Measurements from ENCODE around the gene MAP3K6.
A peak's percentile ranks its signal among the peaks of the same experiment; 100 is the strongest.

MAP3K6 gene

DNA sequence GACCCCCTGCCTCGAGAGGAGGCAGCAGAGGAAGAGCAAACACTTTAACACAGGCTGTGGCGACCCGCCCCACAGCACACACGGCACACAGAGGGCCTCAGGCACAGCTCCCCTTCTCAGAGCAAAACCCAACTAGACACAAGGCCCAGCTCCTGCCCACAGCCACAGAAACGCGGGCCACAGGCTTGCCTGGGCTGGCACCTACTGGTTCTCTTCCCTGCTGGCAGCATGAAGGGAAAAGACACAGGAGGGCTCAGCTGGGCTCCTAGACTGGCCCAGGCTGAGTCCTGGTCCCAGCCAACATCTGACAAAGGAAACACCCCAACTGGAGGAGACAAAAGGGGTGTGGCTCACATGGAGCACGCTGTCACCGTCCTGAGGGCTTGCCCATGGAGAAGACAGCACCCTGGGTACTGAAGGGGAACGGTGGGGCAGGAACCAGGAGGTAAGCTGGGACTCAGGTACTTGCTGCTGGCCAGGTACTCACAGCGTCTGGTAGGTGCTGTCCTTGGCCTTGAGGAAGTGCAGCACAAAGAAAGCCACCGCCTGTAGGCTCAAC is 12.9 kb upstream of the MAP3K6 start:
- no peak overlapping the region for H3K4me3 ChIP-seq (ENCODE audit: low read depth, low read length)
- TF ChIP-seq, protein P1, sequence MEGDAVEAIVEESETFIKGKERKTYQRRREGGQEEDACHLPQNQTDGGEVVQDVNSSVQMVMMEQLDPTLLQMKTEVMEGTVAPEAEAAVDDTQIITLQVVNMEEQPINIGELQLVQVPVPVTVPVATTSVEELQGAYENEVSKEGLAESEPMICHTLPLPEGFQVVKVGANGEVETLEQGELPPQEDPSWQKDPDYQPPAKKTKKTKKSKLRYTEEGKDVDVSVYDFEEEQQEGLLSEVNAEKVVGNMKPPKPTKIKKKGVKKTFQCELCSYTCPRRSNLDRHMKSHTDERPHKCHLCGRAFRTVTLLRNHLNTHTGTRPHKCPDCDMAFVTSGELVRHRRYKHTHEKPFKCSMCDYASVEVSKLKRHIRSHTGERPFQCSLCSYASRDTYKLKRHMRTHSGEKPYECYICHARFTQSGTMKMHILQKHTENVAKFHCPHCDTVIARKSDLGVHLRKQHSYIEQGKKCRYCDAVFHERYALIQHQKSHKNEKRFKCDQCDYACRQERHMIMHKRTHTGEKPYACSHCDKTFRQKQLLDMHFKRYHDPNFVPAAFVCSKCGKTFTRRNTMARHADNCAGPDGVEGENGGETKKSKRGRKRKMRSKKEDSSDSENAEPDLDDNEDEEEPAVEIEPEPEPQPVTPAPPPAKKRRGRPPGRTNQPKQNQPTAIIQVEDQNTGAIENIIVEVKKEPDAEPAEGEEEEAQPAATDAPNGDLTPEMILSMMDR (IDR thresholded peaks at IDR 0.05; ENCODE audit: borderline replicate concordance, insufficient read depth, low read depth, low read length) = no peak

DNA sequence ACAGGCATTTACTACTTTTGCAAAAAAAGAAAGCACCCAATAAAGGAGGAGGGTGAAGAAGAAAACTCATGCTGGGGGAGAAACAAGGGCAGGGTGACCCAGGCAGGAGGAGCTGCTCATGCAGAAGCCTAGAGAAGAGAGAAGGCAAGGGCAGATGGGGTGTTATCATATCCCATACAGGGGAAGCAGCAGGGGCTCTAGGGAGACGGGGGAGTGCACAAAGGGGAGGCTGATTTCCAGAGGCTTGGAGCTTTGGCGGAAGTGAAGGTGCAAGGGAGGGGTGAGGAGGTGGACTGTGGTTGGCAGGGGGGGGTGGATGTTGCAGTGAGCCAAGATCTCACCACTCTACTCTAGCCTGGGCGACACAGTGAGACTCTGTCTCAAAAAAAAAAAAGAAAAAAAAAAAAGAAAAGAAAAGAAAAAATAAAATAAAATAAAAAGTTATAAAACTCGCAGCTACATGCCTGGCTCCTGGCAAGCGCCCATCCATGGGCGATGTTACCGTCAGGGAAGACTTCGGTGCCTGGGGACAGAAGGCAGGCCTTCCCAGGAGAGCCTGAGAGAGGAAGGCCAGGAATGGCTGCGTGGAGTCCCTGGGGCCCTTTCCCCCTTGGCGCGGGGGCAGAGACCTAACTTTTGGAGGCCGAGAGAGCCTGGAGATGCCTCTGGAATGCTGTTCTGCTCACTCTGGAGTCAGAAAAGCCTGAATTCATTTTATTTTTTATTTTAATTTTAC is 11.2 kb upstream of the MAP3K6 start:
- no peak overlapping the region for H3K4me3 ChIP-seq (ENCODE audit: low read depth, low read length)
- TF ChIP-seq, protein P1 (IDR thresholded peaks at IDR 0.05; ENCODE audit: borderline replicate concordance, insufficient read depth, low read depth, low read length) = no peak

- TF ChIP-seq, protein P1 (IDR thresholded peaks at IDR 0.05; ENCODE audit: borderline replicate concordance, insufficient read depth, low read depth, low read length) = no peak
- H3K4me3 ChIP-seq (ENCODE audit: low read depth, low read length) = no peak within 1 kb of the TSS
Measured at GRCh38 chr1:27374362-27375086, 7.8 kb upstream of the MAP3K6 start, which contains the start of gene FCN3. Gene FCN3, minus strand, starts transcription at chr1:27374824. Its CDS starts 6 bp downstream, at chr1:27374818.

DNA sequence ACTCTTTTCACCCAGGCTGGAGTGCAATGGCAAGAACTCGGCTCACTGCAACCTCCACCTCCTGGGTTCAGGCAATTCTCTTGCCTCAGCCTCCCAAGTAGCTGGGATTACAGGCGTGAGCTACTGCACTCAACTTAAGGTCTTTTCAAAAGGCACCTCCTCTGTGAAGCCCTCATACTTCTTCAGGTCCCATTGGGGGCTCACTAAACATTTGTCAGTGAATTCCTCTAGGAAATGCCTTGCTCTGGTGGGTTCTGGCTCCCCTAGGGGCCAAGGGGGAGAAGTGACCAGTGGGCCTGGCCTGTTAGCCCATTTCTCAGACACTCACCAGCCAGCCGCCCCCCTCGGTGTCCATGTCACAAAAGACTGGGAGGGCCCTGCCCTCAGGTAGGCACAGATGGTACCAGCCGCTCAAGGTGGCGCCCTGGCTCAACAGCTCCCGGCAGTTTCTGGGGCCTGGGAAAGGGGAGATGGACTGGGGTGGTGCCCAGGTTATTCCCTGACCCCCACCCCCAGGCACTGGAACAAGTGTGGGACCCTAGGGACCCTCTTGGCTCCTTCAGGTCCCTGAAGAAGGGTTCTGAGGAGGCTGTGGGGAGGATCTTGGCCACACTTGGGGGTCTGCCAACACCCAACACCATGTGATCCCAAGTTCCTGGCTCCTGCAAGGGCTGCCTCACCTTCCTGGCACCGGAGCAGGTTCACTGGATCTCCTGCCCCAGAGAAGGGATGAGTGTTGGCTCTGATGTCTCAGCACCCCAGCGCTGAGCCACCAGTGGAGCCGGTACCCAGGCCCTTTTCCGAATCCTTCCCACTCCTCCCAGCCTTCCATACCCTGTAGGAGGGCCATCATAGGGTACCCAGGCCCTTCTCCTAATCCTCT is 6.3 kb upstream of the MAP3K6 start:
- TF ChIP-seq, protein P1 (IDR thresholded peaks at IDR 0.05; ENCODE audit: borderline replicate concordance, insufficient read depth, low read depth, low read length) = peak; percentile 30; the same call in 1 of the 2 replicates
- no peak overlapping the region for H3K4me3 ChIP-seq (ENCODE audit: low read depth, low read length)

- H3K4me3 ChIP-seq (ENCODE audit: low read depth, low read length) = no peak overlapping the region
- TF ChIP-seq, protein P1 (IDR thresholded peaks at IDR 0.05; ENCODE audit: borderline replicate concordance, insufficient read depth, low read depth, low read length) = no peak
Measured at GRCh38 chr1:27372022-27372807, 5.5 kb upstream of the MAP3K6 start.
